PC-3 (cell line): Measurements from ENCODE around the gene GUSB. TPM values are rescaled to one million over a fixed set of nuclear protein-coding genes. Genes with fewer than 3 reads are reported as not detected.

ENCODE experiments used
- ATAC-seq: fragments of 200-7000 bp; cut with Tn5 transposase; 2 replicates; pipeline ENCODE4 v1.9.1; 2020; ENCODE audit warnings: mild to moderate bottlenecking, moderate library complexity
- BruUV-seq: library from RNA; stranded (reverse); fragments of 400-500 nt; replicated peaks from 2 replicates; lab custom pipeline; 2021; lab: Mats Ljungman, UMichigan
- CTCF ChIA-PET: fragments of 300-600 bp; sonication (Branson Sonifier 250); formaldehyde crosslinking; loops from one replicate; lab custom pipeline; 2022; ENCODE audit warnings: antibody characterized with exemption; lab: Charles Lee
- POLR2A ChIA-PET: fragments of 300-600 bp; sonication (Branson Sonifier 250); formaldehyde crosslinking; loops from one replicate; lab custom pipeline; 2022; ENCODE audit warnings: antibody characterized with exemption; ENCODE audit not compliant: unreplicated experiment; lab: Charles Lee
- DNase-seq: peaks from one replicate; pipeline ENCODE4 v3.0.0-alpha.2; 2015
- H2AFZ ChIP-seq: fragments of 300-600 bp; sonication (generic); 2 replicates; pipeline ENCODE4 v1.6.0; 2016; ENCODE audit warnings: antibody characterized with exemption, low read length
- H3F3A ChIP-seq: fragments of 300-600 bp; sonication (generic); one replicate; pipeline ENCODE4 v1.6.0; 2017; ENCODE audit warnings: antibody characterized with exemption, low read length, control low read depth, mild to moderate bottlenecking; ENCODE audit not compliant: unreplicated experiment
- H3K27ac ChIP-seq: fragments of 300-600 bp; sonication (generic); 2 replicates; pipeline ENCODE4 v1.5.1; 2016; ENCODE audit warnings: mild to moderate bottlenecking, low read length
- H3K27me3 ChIP-seq: fragments of 300-600 bp; sonication (generic); 2 replicates; pipeline ENCODE4 v1.6.1; 2016; ENCODE audit warnings: low read length, mixed read lengths
- H3K36me3 ChIP-seq: fragments of 300-600 bp; sonication (generic); 2 replicates; pipeline ENCODE4 v1.6.1; 2016; ENCODE audit warnings: low read depth, mixed run types, low read length, mixed read lengths
- H3K4me1 ChIP-seq: fragments of 300-600 bp; sonication (generic); 2 replicates; pipeline ENCODE4 v1.5.1; 2016; ENCODE audit warnings: low read length; ENCODE audit not compliant: insufficient read depth
- H3K4me2 ChIP-seq: fragments of 300-600 bp; sonication (generic); 2 replicates; pipeline ENCODE4 v1.6.0; 2016; ENCODE audit warnings: low read length
- H3K4me3 ChIP-seq: fragments of 300-600 bp; sonication (generic); 2 replicates; pipeline ENCODE4 v1.5.1; 2016; ENCODE audit warnings: mild to moderate bottlenecking, low read length, mixed read lengths
- H3K79me2 ChIP-seq: fragments of 300-600 bp; sonication (generic); 2 replicates; pipeline ENCODE4 v1.6.1; 2017; ENCODE audit warnings: low read length, mixed read lengths
- H3K9ac ChIP-seq: fragments of 300-600 bp; sonication (generic); 2 replicates; pipeline ENCODE4 v1.6.0; 2016; ENCODE audit warnings: mild to moderate bottlenecking, low read length
- H3K9me2 ChIP-seq: fragments of 300-600 bp; sonication (generic); replicated peaks from 2 replicates; pipeline ENCODE4 v1.6.1; 2016; ENCODE audit warnings: mixed run types, low read length, mixed read lengths
- H3K9me3 ChIP-seq: fragments of 300-600 bp; sonication (generic); 2 replicates; pipeline ENCODE4 v1.6.1; 2016; ENCODE audit warnings: low read length, mixed read lengths
- H4K20me1 ChIP-seq: fragments of 300-600 bp; sonication (generic); 2 replicates; pipeline ENCODE4 v1.6.1; 2016; ENCODE audit warnings: low read length, mixed read lengths
- CTCF ChIP-seq: fragments of 300-600 bp; sonication (generic); conservative IDR thresholded peaks from 2 replicates; pipeline ENCODE4 v1.5.1; 2017; ENCODE audit warnings: antibody characterized with exemption, low read depth, mild to moderate bottlenecking, low read length
- EZH2 ChIP-seq: fragments of 300-600 bp; sonication (generic); IDR thresholded peaks from one replicate; pipeline ENCODE4 v1.6.1; 2017; ENCODE audit warnings: antibody characterized with exemption, mild to moderate bottlenecking, low read length; ENCODE audit not compliant: unreplicated experiment
- EZH2phosphoT487 ChIP-seq: fragments of 300-600 bp; sonication (generic); IDR thresholded peaks from 2 replicates; pipeline ENCODE4 v1.6.1; 2018; ENCODE audit warnings: mild to moderate bottlenecking, antibody characterized with exemption, low read length, borderline replicate concordance
- intact Hi-C: fragments of 100-400 bp; cut with micrococcal nuclease; formaldehyde crosslinking; loops from 2 replicates; pipeline ENCODE4 v1.9.0; 2023
- total RNA-seq: library from RNA; depleted of rRNA; stranded (reverse); fragments of >200 nt; gene quantifications from 2 replicates; pipeline ENCODE4 v1.2.3, GENCODE V29; 2014

The GUSB gene
- total RNA-seq, 1 experiment from 2014 or later, result 37.4 TPM

GRCh38 chr7:65979583-65980477 lies 2.2 kb downstream of the GUSB start:
- Histone ChIP-seq H4K20me1 (0 out of 2 replicates have a peak, but pooled peaks cover 8% of the 10 kb centered on the region), H3K36me3 (no peaks in the 10 kb centered on the region), H3K4me2 (peak overlapping the region; percentile 81), H3K27ac (no peak overlapping the region), H3K9me2 (no peaks in the 10 kb centered on the region), H3K79me2 (peaks cover 21% of the 10 kb centered on the region), H3K4me1 (peaks cover 5% of the 10 kb centered on the region), H3K9ac (no peak overlapping the region), H3K4me3 (peak overlapping the region; percentile 85; the same call in 1 of the 2 replicates), H2AFZ (no peak overlapping the region), H3K9me3 (no peaks in the 10 kb centered on the region), H3F3A (no peaks in the 10 kb centered on the region), H3K27me3 (no peaks in the 10 kb centered on the region)
- DNase-seq, result no peak
- no peak for ATAC-seq
- CTCF ChIA-PET, result no interaction called here
- no TSS peak for BruUV-seq
- TF ChIP-seq EZH2 (no peak), EZH2phosphoT487 (no peak), CTCF (no peak)
- intact Hi-C loops, result no loop called here
- POLR2A ChIA-PET, result no interaction called here

GRCh38 chr7:65978891-65979582 lies 3.0 kb downstream of the GUSB start:
- no peak overlapping the region for H3K4me2 ChIP-seq
- H2AFZ ChIP-seq, result no peak overlapping the region
- no peaks in the 10 kb centered on the region for H3F3A ChIP-seq
- H3K36me3 ChIP-seq, result peaks cover 5% of the 10 kb centered on the region; the same call in 1 of the 2 replicates
- ATAC-seq, result no peak
- no TSS peak for BruUV-seq
- ChIA-PET POLR2A (no interaction called here), CTCF (no interaction called here)
- H3K4me3 ChIP-seq, result no peak overlapping the region
- TF ChIP-seq EZH2 (no peak), EZH2phosphoT487 (no peak), CTCF (no peak)
- no peak overlapping the region for H3K9ac ChIP-seq
- no peaks in the 10 kb centered on the region for H3K9me3 ChIP-seq
- H3K27ac ChIP-seq, result no peak overlapping the region
- H3K27me3 ChIP-seq, result no peaks in the 10 kb centered on the region
- intact Hi-C loops, result no loop called here
- 0 out of 2 replicates have a peak, but pooled peaks cover 8% of the 10 kb centered on the region for H4K20me1 ChIP-seq
- peaks cover 5% of the 10 kb centered on the region for H3K4me1 ChIP-seq
- no peak for DNase-seq
- peaks cover 21% of the 10 kb centered on the region for H3K79me2 ChIP-seq
- H3K9me2 ChIP-seq, result no peaks in the 10 kb centered on the region
